ENCODE measurements around the gene KCNV2.

The KCNV2 gene

DNA sequence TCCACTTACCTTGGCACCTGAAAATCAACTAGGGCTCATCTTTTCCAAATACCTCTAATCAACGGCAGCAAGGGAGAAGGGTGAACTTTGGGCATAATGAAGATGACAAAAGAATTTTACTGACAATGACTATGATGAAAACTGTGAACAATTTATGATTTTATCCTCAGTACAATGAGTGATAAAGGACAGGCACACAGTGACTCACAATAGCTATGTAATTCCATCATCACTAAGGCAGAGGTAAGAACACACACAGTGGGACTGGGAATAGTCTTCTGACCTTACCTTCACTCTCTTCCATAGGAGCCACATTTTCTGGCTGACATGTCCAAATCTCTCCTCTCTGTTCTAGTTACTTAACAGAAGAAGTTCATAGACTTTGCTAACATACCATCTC, 26.1 kb upstream of the KCNV2 start (continued):
- TF ChIP-seq, protein P1, sequence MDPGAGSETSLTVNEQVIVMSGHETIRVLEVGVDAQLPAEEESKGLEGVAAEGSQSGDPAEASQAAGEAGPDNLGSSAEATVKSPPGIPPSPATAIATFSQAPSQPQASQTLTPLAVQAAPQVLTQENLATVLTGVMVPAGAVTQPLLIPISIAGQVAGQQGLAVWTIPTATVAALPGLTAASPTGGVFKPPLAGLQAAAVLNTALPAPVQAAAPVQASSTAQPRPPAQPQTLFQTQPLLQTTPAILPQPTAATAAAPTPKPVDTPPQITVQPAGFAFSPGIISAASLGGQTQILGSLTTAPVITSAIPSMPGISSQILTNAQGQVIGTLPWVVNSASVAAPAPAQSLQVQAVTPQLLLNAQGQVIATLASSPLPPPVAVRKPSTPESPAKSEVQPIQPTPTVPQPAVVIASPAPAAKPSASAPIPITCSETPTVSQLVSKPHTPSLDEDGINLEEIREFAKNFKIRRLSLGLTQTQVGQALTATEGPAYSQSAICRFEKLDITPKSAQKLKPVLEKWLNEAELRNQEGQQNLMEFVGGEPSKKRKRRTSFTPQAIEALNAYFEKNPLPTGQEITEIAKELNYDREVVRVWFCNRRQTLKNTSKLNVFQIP (CRISPR knock-in tag; IDR thresholded peaks at IDR 0.05; ENCODE audit: borderline replicate concordance, low read depth), result no peak

DNA sequence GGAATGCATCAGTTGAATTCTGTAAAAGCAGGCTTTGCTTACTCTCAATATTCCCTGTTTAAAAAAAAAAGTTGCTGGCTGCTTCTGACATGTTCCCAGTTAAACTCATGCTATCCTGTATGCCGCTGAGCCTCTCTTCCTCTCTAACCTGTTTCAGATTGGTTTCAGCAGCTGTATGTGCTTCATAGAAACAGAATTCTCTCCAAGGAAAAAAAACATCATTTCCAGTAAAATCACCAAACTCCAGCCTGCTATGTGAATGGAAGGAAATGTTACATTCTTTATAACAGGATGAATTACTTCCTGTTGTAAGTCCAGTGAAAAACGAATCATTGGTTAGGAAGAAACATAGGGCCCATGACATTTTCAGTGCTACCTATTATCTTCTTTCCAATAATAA, 25.7 kb upstream of the KCNV2 start:
- peak; percentile 44 for ATAC-seq
- no peak for TF ChIP-seq TOX (CRISPR knock-in tag; IDR thresholded peaks at IDR 0.05; ENCODE audit: borderline replicate concordance)
- TF ChIP-seq ARNTL (CRISPR knock-in tag; IDR thresholded peaks at IDR 0.05; ENCODE audit: borderline replicate concordance, low read depth), result no peak
- no peak for TF ChIP-seq ZNF8 (CRISPR knock-in tag; IDR thresholded peaks at IDR 0.05)
- no peak for TF ChIP-seq BACH2 (CRISPR knock-in tag; IDR thresholded peaks at IDR 0.05; ENCODE audit: borderline replicate concordance)
- TF ChIP-seq, protein P1 (CRISPR knock-in tag; IDR thresholded peaks at IDR 0.05; ENCODE audit: borderline replicate concordance, low read depth), result no peak
- TF ChIP-seq, protein P2, sequence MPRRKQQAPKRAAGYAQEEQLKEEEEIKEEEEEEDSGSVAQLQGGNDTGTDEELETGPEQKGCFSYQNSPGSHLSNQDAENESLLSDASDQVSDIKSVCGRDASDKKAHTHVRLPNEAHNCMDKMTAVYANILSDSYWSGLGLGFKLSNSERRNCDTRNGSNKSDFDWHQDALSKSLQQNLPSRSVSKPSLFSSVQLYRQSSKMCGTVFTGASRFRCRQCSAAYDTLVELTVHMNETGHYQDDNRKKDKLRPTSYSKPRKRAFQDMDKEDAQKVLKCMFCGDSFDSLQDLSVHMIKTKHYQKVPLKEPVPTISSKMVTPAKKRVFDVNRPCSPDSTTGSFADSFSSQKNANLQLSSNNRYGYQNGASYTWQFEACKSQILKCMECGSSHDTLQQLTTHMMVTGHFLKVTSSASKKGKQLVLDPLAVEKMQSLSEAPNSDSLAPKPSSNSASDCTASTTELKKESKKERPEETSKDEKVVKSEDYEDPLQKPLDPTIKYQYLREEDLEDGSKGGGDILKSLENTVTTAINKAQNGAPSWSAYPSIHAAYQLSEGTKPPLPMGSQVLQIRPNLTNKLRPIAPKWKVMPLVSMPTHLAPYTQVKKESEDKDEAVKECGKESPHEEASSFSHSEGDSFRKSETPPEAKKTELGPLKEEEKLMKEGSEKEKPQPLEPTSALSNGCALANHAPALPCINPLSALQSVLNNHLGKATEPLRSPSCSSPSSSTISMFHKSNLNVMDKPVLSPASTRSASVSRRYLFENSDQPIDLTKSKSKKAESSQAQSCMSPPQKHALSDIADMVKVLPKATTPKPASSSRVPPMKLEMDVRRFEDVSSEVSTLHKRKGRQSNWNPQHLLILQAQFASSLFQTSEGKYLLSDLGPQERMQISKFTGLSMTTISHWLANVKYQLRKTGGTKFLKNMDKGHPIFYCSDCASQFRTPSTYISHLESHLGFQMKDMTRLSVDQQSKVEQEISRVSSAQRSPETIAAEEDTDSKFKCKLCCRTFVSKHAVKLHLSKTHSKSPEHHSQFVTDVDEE (CRISPR knock-in tag; IDR thresholded peaks at IDR 0.05), result no peak
- TF ChIP-seq OSR1 (CRISPR knock-in tag; IDR thresholded peaks at IDR 0.05), result no peak
- TF ChIP-seq, protein P3, sequence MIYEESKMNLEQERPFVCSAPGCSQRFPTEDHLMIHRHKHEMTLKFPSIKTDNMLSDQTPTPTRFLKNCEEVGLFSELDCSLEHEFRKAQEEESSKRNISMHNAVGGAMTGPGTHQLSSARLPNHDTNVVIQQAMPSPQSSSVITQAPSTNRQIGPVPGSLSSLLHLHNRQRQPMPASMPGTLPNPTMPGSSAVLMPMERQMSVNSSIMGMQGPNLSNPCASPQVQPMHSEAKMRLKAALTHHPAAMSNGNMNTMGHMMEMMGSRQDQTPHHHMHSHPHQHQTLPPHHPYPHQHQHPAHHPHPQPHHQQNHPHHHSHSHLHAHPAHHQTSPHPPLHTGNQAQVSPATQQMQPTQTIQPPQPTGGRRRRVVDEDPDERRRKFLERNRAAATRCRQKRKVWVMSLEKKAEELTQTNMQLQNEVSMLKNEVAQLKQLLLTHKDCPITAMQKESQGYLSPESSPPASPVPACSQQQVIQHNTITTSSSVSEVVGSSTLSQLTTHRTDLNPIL (CRISPR knock-in tag; IDR thresholded peaks at IDR 0.05; ENCODE audit: low read depth), result no peak
- TF ChIP-seq ZNF70 (CRISPR knock-in tag; IDR thresholded peaks at IDR 0.05), result no peak
- no peak for TF ChIP-seq TCF4 (CRISPR knock-in tag; IDR thresholded peaks at IDR 0.05; ENCODE audit: borderline replicate concordance)
- no peak for TF ChIP-seq ESRRG (CRISPR knock-in tag; IDR thresholded peaks at IDR 0.05)
- no peak for TF ChIP-seq ISL1 (CRISPR knock-in tag; IDR thresholded peaks at IDR 0.05)
- TF ChIP-seq, protein P4, sequence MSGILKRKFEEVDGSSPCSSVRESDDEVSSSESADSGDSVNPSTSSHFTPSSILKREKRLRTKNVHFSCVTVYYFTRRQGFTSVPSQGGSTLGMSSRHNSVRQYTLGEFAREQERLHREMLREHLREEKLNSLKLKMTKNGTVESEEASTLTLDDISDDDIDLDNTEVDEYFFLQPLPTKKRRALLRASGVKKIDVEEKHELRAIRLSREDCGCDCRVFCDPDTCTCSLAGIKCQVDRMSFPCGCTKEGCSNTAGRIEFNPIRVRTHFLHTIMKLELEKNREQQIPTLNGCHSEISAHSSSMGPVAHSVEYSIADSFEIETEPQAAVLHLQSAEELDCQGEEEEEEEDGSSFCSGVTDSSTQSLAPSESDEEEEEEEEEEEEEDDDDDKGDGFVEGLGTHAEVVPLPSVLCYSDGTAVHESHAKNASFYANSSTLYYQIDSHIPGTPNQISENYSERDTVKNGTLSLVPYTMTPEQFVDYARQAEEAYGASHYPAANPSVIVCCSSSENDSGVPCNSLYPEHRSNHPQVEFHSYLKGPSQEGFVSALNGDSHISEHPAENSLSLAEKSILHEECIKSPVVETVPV (CRISPR knock-in tag; IDR thresholded peaks at IDR 0.05), result no peak
- no peak for TF ChIP-seq GLIS3 (CRISPR knock-in tag; IDR thresholded peaks at IDR 0.05)
- TF ChIP-seq, protein P5, sequence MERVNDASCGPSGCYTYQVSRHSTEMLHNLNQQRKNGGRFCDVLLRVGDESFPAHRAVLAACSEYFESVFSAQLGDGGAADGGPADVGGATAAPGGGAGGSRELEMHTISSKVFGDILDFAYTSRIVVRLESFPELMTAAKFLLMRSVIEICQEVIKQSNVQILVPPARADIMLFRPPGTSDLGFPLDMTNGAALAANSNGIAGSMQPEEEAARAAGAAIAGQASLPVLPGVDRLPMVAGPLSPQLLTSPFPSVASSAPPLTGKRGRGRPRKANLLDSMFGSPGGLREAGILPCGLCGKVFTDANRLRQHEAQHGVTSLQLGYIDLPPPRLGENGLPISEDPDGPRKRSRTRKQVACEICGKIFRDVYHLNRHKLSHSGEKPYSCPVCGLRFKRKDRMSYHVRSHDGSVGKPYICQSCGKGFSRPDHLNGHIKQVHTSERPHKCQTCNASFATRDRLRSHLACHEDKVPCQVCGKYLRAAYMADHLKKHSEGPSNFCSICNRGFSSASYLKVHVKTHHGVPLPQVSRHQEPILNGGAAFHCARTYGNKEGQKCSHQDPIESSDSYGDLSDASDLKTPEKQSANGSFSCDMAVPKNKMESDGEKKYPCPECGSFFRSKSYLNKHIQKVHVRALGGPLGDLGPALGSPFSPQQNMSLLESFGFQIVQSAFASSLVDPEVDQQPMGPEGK (CRISPR knock-in tag; IDR thresholded peaks at IDR 0.05; ENCODE audit: borderline replicate concordance), result no peak
- TF ChIP-seq RARB (CRISPR knock-in tag; IDR thresholded peaks at IDR 0.05), result no peak
- no peak for TF ChIP-seq ZFP30 (CRISPR knock-in tag; IDR thresholded peaks at IDR 0.05)
- no peak for TF ChIP-seq CSDC2 (CRISPR knock-in tag; IDR thresholded peaks at IDR 0.05)
- TF ChIP-seq SNAI2 (CRISPR knock-in tag; IDR thresholded peaks at IDR 0.05), result no peak

DNA sequence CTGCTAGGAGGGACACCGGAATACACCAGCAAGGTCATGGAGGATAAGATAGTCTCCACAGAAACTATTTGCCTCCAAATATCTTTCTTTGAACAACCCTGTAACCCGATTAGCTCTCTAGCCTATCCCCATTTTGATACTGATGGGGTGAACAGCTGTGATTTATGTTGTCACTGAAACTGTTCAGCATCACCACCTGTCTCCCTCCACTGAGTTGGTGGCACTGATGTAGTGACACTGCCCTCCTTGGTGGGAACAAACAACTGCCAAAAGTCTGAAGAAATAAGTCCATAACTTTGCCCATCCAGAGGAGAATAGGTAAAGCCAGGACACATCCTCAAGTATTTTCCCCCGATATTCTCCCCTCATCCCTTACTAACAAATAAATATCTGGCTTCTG, 24.3 kb upstream of the KCNV2 start:
- ATAC-seq, result no peak
- TF ChIP-seq ZC3H10 (CRISPR knock-in tag; IDR thresholded peaks at IDR 0.05) (no peak), RARB (CRISPR knock-in tag; IDR thresholded peaks at IDR 0.05) (no peak), ESRRG (CRISPR knock-in tag; IDR thresholded peaks at IDR 0.05) (no peak), TOX (CRISPR knock-in tag; IDR thresholded peaks at IDR 0.05; ENCODE audit: borderline replicate concordance) (no peak), ZNF8 (CRISPR knock-in tag; IDR thresholded peaks at IDR 0.05) (no peak), ZNF70 (CRISPR knock-in tag; IDR thresholded peaks at IDR 0.05) (no peak), SNAI2 (CRISPR knock-in tag; IDR thresholded peaks at IDR 0.05) (no peak), GLIS3 (CRISPR knock-in tag; IDR thresholded peaks at IDR 0.05) (no peak), BACH2 (CRISPR knock-in tag; IDR thresholded peaks at IDR 0.05; ENCODE audit: borderline replicate concordance) (no peak), CSDC2 (CRISPR knock-in tag; IDR thresholded peaks at IDR 0.05) (no peak), ARNTL (CRISPR knock-in tag; IDR thresholded peaks at IDR 0.05; ENCODE audit: borderline replicate concordance, low read depth) (no peak), OSR1 (CRISPR knock-in tag; IDR thresholded peaks at IDR 0.05) (no peak), ZFP3 (CRISPR knock-in tag; IDR thresholded peaks at IDR 0.05) (no peak)
- TF ChIP-seq, protein P5 (CRISPR knock-in tag; IDR thresholded peaks at IDR 0.05; ENCODE audit: borderline replicate concordance), result no peak
- TF ChIP-seq, protein P3 (CRISPR knock-in tag; IDR thresholded peaks at IDR 0.05; ENCODE audit: low read depth), result no peak
